Neural progenitor cell (in vitro differentiated cells): ENCODE results near the gene ADGRA3. TPM values are rescaled to one million over a fixed set of nuclear protein-coding genes. Genes with fewer than 3 reads are reported as not detected.

Experiments
- DNase-seq: peaks from one replicate; pipeline ENCODE4 v3.0.0-alpha.2; 2016; ENCODE audit warnings: low spot score
- H2AFZ ChIP-seq: fragments of 200-600 bp; sonication (generic); replicated peaks from 2 replicates; pipeline ENCODE4 v1.6.1; 2016; ENCODE audit warnings: antibody characterized with exemption
- H3F3A ChIP-seq: fragments of 200-600 bp; sonication (generic); 2 replicates; pipeline ENCODE4 v1.6.1; 2016; ENCODE audit warnings: antibody characterized with exemption, low read depth
- H3K27ac ChIP-seq: fragments of 200-600 bp; sonication (generic); 2 replicates; pipeline ENCODE4 v1.5.1; 2016; ENCODE audit warnings: mild to moderate bottlenecking
- H3K27me3 ChIP-seq: fragments of 200-600 bp; sonication (generic); 2 replicates; pipeline ENCODE4 v1.6.1; 2016; ENCODE audit warnings: mild to moderate bottlenecking, moderate library complexity
- H3K36me3 ChIP-seq: fragments of 200-600 bp; sonication (generic); 2 replicates; pipeline ENCODE4 v1.5.1; 2016
- H3K4me1 ChIP-seq: fragments of 200-600 bp; sonication (generic); 2 replicates; pipeline ENCODE4 v1.6.1; 2016; ENCODE audit warnings: mixed run types
- H3K4me2 ChIP-seq: fragments of 200-600 bp; sonication (generic); 2 replicates; pipeline ENCODE4 v1.6.1; 2016
- H3K4me3 ChIP-seq: fragments of 200-600 bp; sonication (generic); 2 replicates; pipeline ENCODE4 v1.5.1; 2016
- H3K79me2 ChIP-seq: fragments of 200-600 bp; sonication (generic); 2 replicates; pipeline ENCODE4 v1.6.1; 2016; ENCODE audit warnings: low read depth
- H3K9ac ChIP-seq: fragments of 200-600 bp; sonication (generic); 2 replicates; pipeline ENCODE4 v1.6.1; 2016
- H3K9me3 ChIP-seq: fragments of 200-600 bp; sonication (generic); 2 replicates; pipeline ENCODE4 v1.5.1; 2016; ENCODE audit warnings: low read depth
- H4K20me1 ChIP-seq: fragments of 200-600 bp; sonication (generic); 2 replicates; pipeline ENCODE4 v1.6.1; 2016; ENCODE audit warnings: low read depth
- H3K27ac Mint-ChIP-seq: 3 replicates; pipeline ENCODE4 v1.8.0; 2021; ENCODE audit warnings: mixed read lengths
- H3K27me3 Mint-ChIP-seq: 2 replicates; pipeline ENCODE4 v1.8.0; 2022; ENCODE audit warnings: low read depth, mild to moderate bottlenecking, inconsistent platforms, moderate library complexity, mixed read lengths; ENCODE audit not compliant: insufficient read depth
- H3K36me3 Mint-ChIP-seq: 3 replicates; pipeline ENCODE4 v1.8.0; 2021; ENCODE audit warnings: mixed read lengths
- H3K4me1 Mint-ChIP-seq: 3 replicates; pipeline ENCODE4 v1.8.0; 2021; ENCODE audit warnings: mixed read lengths
- H3K4me3 Mint-ChIP-seq: 3 replicates; pipeline ENCODE4 v1.8.0; 2021; ENCODE audit warnings: mild to moderate bottlenecking, moderate library complexity, mixed read lengths
- H3K9me3 Mint-ChIP-seq: 3 replicates; pipeline ENCODE4 v1.8.0; 2020; ENCODE audit warnings: mixed read lengths
- EZH2 ChIP-seq: fragments of 200-600 bp; sonication (generic); IDR thresholded peaks from 2 replicates; pipeline ENCODE4 v1.6.1; 2017; ENCODE audit warnings: antibody characterized with exemption, mild to moderate bottlenecking, moderate library complexity
- EZH2phosphoT487 ChIP-seq: fragments of 200-600 bp; sonication (generic); IDR thresholded peaks from 2 replicates; pipeline ENCODE4 v1.6.1; 2017; ENCODE audit warnings: antibody characterized with exemption
- total RNA-seq: library from RNA; depleted of rRNA; stranded (reverse); fragments of >200 nt; gene quantifications from 2 replicates; pipeline ENCODE4 v1.2.3, GENCODE V29; 2015; ENCODE audit warnings: low replicate concordance
- TF ChIP-seq, protein P1 (sequence below): fragments of 200-600 bp; sonication (generic); IDR thresholded peaks from 2 replicates; pipeline ENCODE4 v1.5.1; 2017; ENCODE audit warnings: antibody characterized with exemption, mild to moderate bottlenecking

The ADGRA3 gene
- total RNA-seq, 1 donor from 2014 or later = 87.9 TPM

DNA sequence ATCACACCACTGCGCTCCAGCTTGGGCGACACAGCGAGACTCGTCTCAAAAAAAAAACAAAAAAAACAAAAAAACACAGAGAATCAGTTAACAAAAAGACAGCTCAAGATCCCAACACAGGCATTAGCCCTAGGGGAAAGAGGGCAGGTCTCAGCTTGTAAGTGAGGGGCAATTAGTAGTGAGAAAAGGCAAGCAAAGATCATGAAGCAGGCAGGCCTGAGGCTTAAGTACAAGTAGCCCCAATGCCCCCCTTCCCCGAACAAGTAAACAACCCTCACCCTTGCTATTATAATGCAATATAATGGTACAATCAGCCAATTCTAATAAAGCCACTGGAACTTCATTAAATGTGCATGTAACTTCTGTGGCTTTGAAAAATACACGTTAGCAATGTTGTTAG is 17.0 kb downstream of the ADGRA3 start:
- Mint-ChIP-seq H3K27ac (no peak overlapping the region), H3K36me3 (peaks cover 54% of the 10 kb centered on the region), H3K4me3 (no peak overlapping the region), H3K9me3 (peaks cover 58% of the 10 kb centered on the region), H3K27me3 (peaks cover 7% of the 10 kb centered on the region), H3K4me1 (no peaks in the 10 kb centered on the region)
- Histone ChIP-seq H3K4me1 (peaks cover 27% of the 10 kb centered on the region), H4K20me1 (peaks cover 13% of the 10 kb centered on the region), H3K79me2 (peaks cover under 1% of the 10 kb centered on the region), H3F3A (peaks cover 3% of the 10 kb centered on the region), H3K4me3 (no peak overlapping the region), H3K27me3 (no peaks in the 10 kb centered on the region), H3K4me2 (no peak overlapping the region), H3K27ac (no peak overlapping the region), H3K36me3 (no peaks in the 10 kb centered on the region), H2AFZ (no peak overlapping the region), H3K9ac (no peak overlapping the region), H3K9me3 (no peaks in the 10 kb centered on the region)
- TF ChIP-seq, protein P1, sequence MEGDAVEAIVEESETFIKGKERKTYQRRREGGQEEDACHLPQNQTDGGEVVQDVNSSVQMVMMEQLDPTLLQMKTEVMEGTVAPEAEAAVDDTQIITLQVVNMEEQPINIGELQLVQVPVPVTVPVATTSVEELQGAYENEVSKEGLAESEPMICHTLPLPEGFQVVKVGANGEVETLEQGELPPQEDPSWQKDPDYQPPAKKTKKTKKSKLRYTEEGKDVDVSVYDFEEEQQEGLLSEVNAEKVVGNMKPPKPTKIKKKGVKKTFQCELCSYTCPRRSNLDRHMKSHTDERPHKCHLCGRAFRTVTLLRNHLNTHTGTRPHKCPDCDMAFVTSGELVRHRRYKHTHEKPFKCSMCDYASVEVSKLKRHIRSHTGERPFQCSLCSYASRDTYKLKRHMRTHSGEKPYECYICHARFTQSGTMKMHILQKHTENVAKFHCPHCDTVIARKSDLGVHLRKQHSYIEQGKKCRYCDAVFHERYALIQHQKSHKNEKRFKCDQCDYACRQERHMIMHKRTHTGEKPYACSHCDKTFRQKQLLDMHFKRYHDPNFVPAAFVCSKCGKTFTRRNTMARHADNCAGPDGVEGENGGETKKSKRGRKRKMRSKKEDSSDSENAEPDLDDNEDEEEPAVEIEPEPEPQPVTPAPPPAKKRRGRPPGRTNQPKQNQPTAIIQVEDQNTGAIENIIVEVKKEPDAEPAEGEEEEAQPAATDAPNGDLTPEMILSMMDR = no peak
- TF ChIP-seq EZH2phosphoT487 = no peak
- no peak for TF ChIP-seq EZH2
- DNase-seq = peak; percentile 18

DNA sequence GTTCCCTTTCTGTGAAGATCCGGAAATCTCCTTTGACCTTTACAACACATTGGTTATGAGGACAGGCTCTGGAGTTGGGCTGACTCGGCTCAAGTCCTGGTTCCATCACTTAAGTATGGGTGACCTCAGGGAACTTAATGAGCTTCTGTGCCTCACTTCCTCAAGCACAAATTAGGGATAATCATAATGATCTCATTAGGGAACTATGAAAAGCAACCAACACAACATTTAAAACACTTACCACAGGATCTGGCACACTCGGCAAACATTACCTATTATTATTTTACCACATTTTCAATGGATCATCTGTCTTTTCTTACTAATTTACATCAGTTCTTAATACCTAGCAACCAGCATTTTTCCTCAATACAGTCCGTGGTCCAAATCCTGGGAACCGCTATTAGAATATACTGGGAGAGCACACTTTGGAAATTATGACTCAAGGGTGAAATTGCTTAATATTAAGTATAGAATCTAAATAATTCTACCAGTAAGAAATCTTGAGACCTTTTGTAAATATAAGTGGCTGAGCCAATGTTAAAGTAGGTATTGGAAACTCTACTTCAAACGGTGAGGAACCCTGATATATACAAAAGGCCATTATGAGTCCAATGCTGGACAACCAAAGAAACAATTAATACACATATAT is 19.6 kb downstream of the ADGRA3 start:
- Mint-ChIP-seq H3K9me3 (peaks cover 64% of the 10 kb centered on the region), H3K27me3 (peaks cover 7% of the 10 kb centered on the region), H3K27ac (no peak overlapping the region), H3K36me3 (peaks cover 59% of the 10 kb centered on the region), H3K4me1 (no peaks in the 10 kb centered on the region), H3K4me3 (no peak overlapping the region)
- H3K9me3 ChIP-seq = no peaks in the 10 kb centered on the region
- peaks cover 23% of the 10 kb centered on the region for H3K4me1 ChIP-seq
- no peak overlapping the region for H3K27ac ChIP-seq
- TF ChIP-seq EZH2 = no peak
- no peak for TF ChIP-seq EZH2phosphoT487
- TF ChIP-seq, protein P1 = no peak
- no peak overlapping the region for H3K4me3 ChIP-seq
- H3F3A ChIP-seq = peaks cover 3% of the 10 kb centered on the region
- peaks cover 26% of the 10 kb centered on the region for H3K79me2 ChIP-seq
- H3K9ac ChIP-seq = no peak overlapping the region
- peaks cover 13% of the 10 kb centered on the region for H4K20me1 ChIP-seq
- no peaks in the 10 kb centered on the region for H3K36me3 ChIP-seq
- H3K4me2 ChIP-seq = no peak overlapping the region
- no peak for DNase-seq
- H2AFZ ChIP-seq = no peak overlapping the region
- no peaks in the 10 kb centered on the region for H3K27me3 ChIP-seq

DNA sequence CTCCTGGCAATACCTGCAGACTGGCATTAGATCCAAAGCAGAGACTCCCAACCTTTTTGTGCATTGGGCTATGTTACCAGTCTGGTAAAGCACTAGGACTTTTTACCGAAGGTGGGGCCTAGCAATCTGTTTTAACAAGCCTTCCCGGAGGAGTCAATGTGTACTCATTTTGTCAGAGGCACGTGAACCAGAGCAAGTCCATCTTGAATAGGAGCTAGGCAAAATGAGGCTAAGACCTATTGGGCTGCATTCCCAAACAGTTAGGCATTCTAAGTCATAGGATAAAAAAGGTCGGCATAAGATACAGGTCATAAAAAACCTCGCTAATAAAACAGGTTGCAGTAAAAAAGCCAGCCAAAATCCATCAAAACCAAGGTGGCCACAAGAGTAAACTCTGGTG is 22.3 kb downstream of the ADGRA3 start:
- TF ChIP-seq EZH2 (no peak), EZH2phosphoT487 (no peak)
- TF ChIP-seq, protein P1 = no peak
- H3K9me3 Mint-ChIP-seq = peaks cover 62% of the 10 kb centered on the region
- Histone ChIP-seq H3K4me2 (no peak overlapping the region), H3K4me3 (no peak overlapping the region), H3K27me3 (no peaks in the 10 kb centered on the region), H3K36me3 (no peaks in the 10 kb centered on the region), H3K4me1 (peaks cover 2% of the 10 kb centered on the region), H3K27ac (no peak overlapping the region), H3F3A (no peaks in the 10 kb centered on the region), H3K9me3 (no peaks in the 10 kb centered on the region), H3K79me2 (peaks cover 53% of the 10 kb centered on the region), H4K20me1 (peaks cover 25% of the 10 kb centered on the region), H2AFZ (no peak overlapping the region), H3K9ac (no peak overlapping the region)
- DNase-seq = no peak
- H3K36me3 Mint-ChIP-seq = peaks cover 54% of the 10 kb centered on the region
- peaks cover 4% of the 10 kb centered on the region for H3K27me3 Mint-ChIP-seq
- H3K4me1 Mint-ChIP-seq = no peaks in the 10 kb centered on the region
- H3K27ac Mint-ChIP-seq = no peak overlapping the region
- no peak overlapping the region for H3K4me3 Mint-ChIP-seq
